K562 (cell line): ENCODE data around the gene RASD2. TPM values are rescaled to one million over a fixed set of nuclear protein-coding genes. Genes with fewer than 3 reads are reported as not detected.

Experiments used
- ATAC-seq: fragments of 200-7000 bp; cut with Tn5 transposase; 3 replicates; pipeline ENCODE4 v1.9.1; 2020; ENCODE audit warnings: moderate library complexity
- BruUV-seq: library from RNA; stranded (reverse); fragments of 400-500 nt; replicated peaks from 2 replicates; lab custom pipeline; 2021; lab: Mats Ljungman, UMichigan
- CTCF ChIA-PET: fragments of 300-600 bp; formaldehyde crosslinking; extraction: SDS; loops from one replicate; lab custom pipeline; 2021; ENCODE audit warnings: low intra/inter-chr PET ratio; lab: Yijun Ruan, JAX
- POLR2A ChIA-PET: fragments of 300-600, 350-650 bp; sonication (Branson Sonifier 250); formaldehyde crosslinking; extraction: SDS; loops from one replicate; lab custom pipeline; 2021; ENCODE audit warnings: antibody characterized with exemption, inconsistent platforms; lab: Yijun Ruan, JAX
- DNase-seq, 4 experiments: peaks; one replicate each; pipeline versions ENCODE4 v3.0.0 to v3.0.0-alpha.2; 2011 to 2018; ENCODE audit warnings: low spot score in 3 of 4, mixed read lengths in 3 of 4; ENCODE audit errors: extremely low read depth in 1 of 4
- FAIRE-seq: peaks from 2 replicates; lab custom pipeline; 2011; peaks lifted over from hg19 to GRCh38; lab: Jason Lieb, UNC
- H2AFZ ChIP-seq: 2 replicates; pipeline ENCODE4 v1.6.0; 2011; ENCODE audit warnings: low read depth, low read length, control low read depth, inconsistent platforms
- H3K27ac ChIP-seq: fragments of 200-600 bp; 3 replicates; pipeline ENCODE4 v1.8.0; 2011; ENCODE audit warnings: low read depth, mild to moderate bottlenecking, control low read depth, inconsistent platforms, low read length, moderate library complexity, mixed read lengths; ENCODE audit errors: extremely low read depth
- H3K27me3 ChIP-seq, 2 experiments: fragments of 300-600 bp in 1 of 2; 2 replicates in 1 of 2; 3 replicates in 1 of 2; pipeline versions ENCODE4 v1.6.0 to v1.8.0; 2011; ENCODE audit warnings: inconsistent platforms in 2 of 2, low read length in 2 of 2, mild to moderate bottlenecking in 1 of 2, mixed read lengths in 1 of 2, moderate library complexity in 1 of 2; ENCODE audit not compliant: control insufficient read depth in 2 of 2, insufficient read depth in 2 of 2
- H3K36me3 ChIP-seq: fragments of 300-600 bp; 3 replicates; pipeline ENCODE4 v1.8.0; 2011; ENCODE audit warnings: mild to moderate bottlenecking, low read length, inconsistent platforms; ENCODE audit not compliant: control insufficient read depth, insufficient read depth
- H3K4me1 ChIP-seq, 2 experiments: fragments of 200-600 bp in 1 of 2; replicated peaks in 1 of 2; 2 replicates in 1 of 2; 3 replicates in 1 of 2; pipeline versions ENCODE4 v1.5.1 to v1.8.0; 2011; ENCODE audit warnings: inconsistent platforms in 2 of 2, low read length in 2 of 2, mild to moderate bottlenecking in 1 of 2, mixed read lengths in 1 of 2, moderate library complexity in 1 of 2; ENCODE audit not compliant: control insufficient read depth in 2 of 2, insufficient read depth in 2 of 2
- H3K4me2 ChIP-seq: 2 replicates; pipeline ENCODE4 v1.6.1; 2011; ENCODE audit warnings: low read length, control low read depth, inconsistent platforms, mixed read lengths; ENCODE audit not compliant: insufficient read depth
- H3K4me3 ChIP-seq: fragments of 200-600 bp; sonication (generic), shearing (Covaris generic); 2 replicates; pipeline ENCODE4 v1.5.1; 2016; ENCODE audit warnings: control low read depth, inconsistent platforms
- H3K79me2 ChIP-seq: fragments of 200-600 bp; 3 replicates; pipeline ENCODE4 v1.8.0; 2011; ENCODE audit warnings: low read length, inconsistent platforms; ENCODE audit not compliant: control insufficient read depth, insufficient read depth
- H3K9ac ChIP-seq, 2 experiments: 2 replicates each; pipeline versions ENCODE4 v1.6.0 to v1.6.1; 2011; ENCODE audit warnings: low read depth in 2 of 2, low read length in 2 of 2, control low read depth in 1 of 2, inconsistent platforms in 1 of 2, mild to moderate bottlenecking in 1 of 2, mixed read lengths in 1 of 2; ENCODE audit not compliant: insufficient read depth in 1 of 2
- H3K9me1 ChIP-seq: one replicate; pipeline ENCODE4 v1.6.0; 2011; ENCODE audit warnings: inconsistent platforms, mild to moderate bottlenecking, low read length, moderate library complexity; ENCODE audit not compliant: control insufficient read depth, insufficient read depth
- H3K9me3 ChIP-seq: replicated peaks from 2 replicates; pipeline ENCODE4 v1.5.1; 2011; ENCODE audit warnings: low read depth, low read length, inconsistent platforms; ENCODE audit not compliant: control insufficient read depth, insufficient read depth
- H4K20me1 ChIP-seq: replicated peaks from 2 replicates; pipeline ENCODE4 v1.6.1; 2011; ENCODE audit warnings: low read length, inconsistent platforms, mixed read lengths; ENCODE audit not compliant: control insufficient read depth, insufficient read depth
- KDM4B ChIP-seq, 2 experiments: fragments of 450-650 bp in 1 of 2; sonication (generic) in 1 of 2; IDR thresholded peaks; 2 replicates each; pipeline ENCODE4 v1.6.1; 2016 to 2017; ENCODE audit warnings: borderline replicate concordance in 2 of 2, antibody characterized with exemption in 1 of 2, low read depth in 1 of 2, mild to moderate bottlenecking in 1 of 2
- NFE2L1 ChIP-seq: fragments of 450-650 bp; IDR thresholded peaks from 2 replicates; pipeline ENCODE4 v1.6.1; 2016; ENCODE audit warnings: missing genetic modification characterization, low read depth, mild to moderate bottlenecking, missing compliant biosample characterization, moderate library complexity, borderline replicate concordance
- PRPF4 ChIP-seq: fragments of 200-400 bp; formaldehyde crosslinking; IDR thresholded peaks from one replicate; pipeline ENCODE4 v1.6.1; 2017; ENCODE audit warnings: low read length, low read depth, mild to moderate bottlenecking; ENCODE audit not compliant: insufficient read depth, poor library complexity, severe bottlenecking
- PTTG1 ChIP-seq: fragments of 450-650 bp; IDR thresholded peaks from 2 replicates; pipeline ENCODE4 v1.6.1; 2016; ENCODE audit warnings: low read depth, mild to moderate bottlenecking, missing genetic modification characterization, missing compliant biosample characterization
- RBBP5 ChIP-seq: fragments of 200-600 bp; sonication (generic); IDR thresholded peaks from 2 replicates; pipeline ENCODE4 v1.6.1; 2012; ENCODE audit warnings: borderline replicate concordance, mild to moderate bottlenecking, low read length, control low read depth, inconsistent platforms; ENCODE audit not compliant: insufficient read depth, poor library complexity, severe bottlenecking
- SMARCE1 ChIP-seq: fragments of 450-650 bp; IDR thresholded peaks from 2 replicates; pipeline ENCODE4 v1.7.1; 2016; ENCODE audit warnings: mild to moderate bottlenecking
- SOX6 ChIP-seq: fragments of 450-650 bp; IDR thresholded peaks from 2 replicates; pipeline ENCODE4 v1.6.1; 2014; ENCODE audit warnings: mild to moderate bottlenecking
- ZNF133 ChIP-seq: fragments of 250-450 bp; sonication (Bioruptor Pico); IDR thresholded peaks from 2 replicates; pipeline ENCODE4 v1.4.0; 2020; ENCODE audit warnings: mild to moderate bottlenecking
- WGBS: fragments of 100-300 bp; shearing (Covaris generic); methylation state at CpG from one replicate; pipeline ENCODE4 v1.1.6; 2016; ENCODE audit warnings: low coverage, mixed read lengths; ENCODE audit not compliant: insufficient coverage; ENCODE audit errors: missing lambda C conversion rate; 5-methylcytosine and 5-hydroxymethylcytosine counted together
- in situ Hi-C: fragments of 300-500 bp; cut with MboI; formaldehyde crosslinking; loops from 4 replicates; pipeline ENCODE4 v1.15.0; 2018; ENCODE audit warnings: inconsistent platforms, mixed read lengths
- intact Hi-C: fragments of 100-400 bp; cut with micrococcal nuclease; formaldehyde crosslinking; loops from 2 replicates; pipeline ENCODE4 v1.14.2; 2022
- polyA plus RNA-seq, 8 experiments: library from polyadenylated mRNA; depleted of rRNA in 4 of 8; stranded (reverse) in 5 of 8; unstranded in 3 of 8; fragments of >200 nt; fragmentation: Nextera tagmentation in 2 of 8; fragmentation: Illumina TruSeq in 1 of 8; extraction: Ambion mirVana in 2 of 8; extraction: Trizol in 1 of 8; gene quantifications; 2 replicates each; pipeline versions ENCODE4 v1.2.1 to v1.2.3, GENCODE V29; 2011 to 2014; ENCODE audit warnings: inconsistent platforms in 1 of 8, missing spikeins in 1 of 8
- total RNA-seq, 7 experiments: library from RNA; depleted of rRNA in 6 of 7; stranded (reverse); fragments of >200 nt in 6 of 7; fragmentation: Illumina TruSeq in 2 of 7; extraction: Trizol in 2 of 7; gene quantifications; 2 replicates each; pipeline versions ENCODE4 v1.2.1 to v1.2.3, GENCODE V29; 2011 to 2021; ENCODE audit warnings: low replicate concordance in 1 of 7
- TF ChIP-seq, protein P1 (sequence below), 2 experiments: fragments of 450-650 bp in 1 of 2; sonication (generic) in 1 of 2; formaldehyde crosslinking in 1 of 2; IDR thresholded peaks in 1 of 2; conservative IDR thresholded peaks in 1 of 2; 2 replicates each; pipeline versions ENCODE4 v1.6.1 to v1.8.1; 2016 to 2023; ENCODE audit warnings: mild to moderate bottlenecking in 2 of 2, moderate library complexity in 2 of 2, inconsistent platforms in 1 of 2, missing genetic modification reagents in 1 of 2

The RASD2 gene
- total and polyA plus RNA-seq, 9 of the 15 experiments (the other 6 are each of a cell fraction or from before 2014, with no cell fraction given) = 0.05 TPM; not detected in 8

DNA sequence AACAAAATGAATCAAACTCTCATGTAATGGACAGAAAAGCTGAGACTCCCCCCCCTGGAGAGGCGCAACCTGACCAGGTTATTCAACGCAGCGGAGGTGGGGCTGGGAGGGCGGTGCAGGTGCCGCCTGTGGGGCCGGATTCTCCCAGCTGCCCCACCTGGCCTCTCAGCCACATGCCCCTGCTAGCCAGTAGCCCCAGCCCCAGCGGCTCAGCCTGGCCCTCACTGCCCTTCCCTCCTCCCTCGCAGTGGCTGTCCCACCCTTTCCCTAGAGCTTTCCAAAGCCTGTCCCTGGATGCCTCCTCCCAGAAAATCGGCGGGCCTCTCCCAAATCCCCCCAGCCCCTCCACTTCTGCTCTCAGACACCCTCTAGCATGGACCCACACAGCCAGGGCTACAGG, 31.2 kb upstream of the RASD2 start:
- no peak overlapping the region for H3K9ac ChIP-seq
- no peaks in the 10 kb centered on the region for H3K36me3 ChIP-seq
- no peak overlapping the region for H2AFZ ChIP-seq
- in situ Hi-C loops (no loop called here), intact Hi-C loops (no loop called here)
- no peak for FAIRE-seq
- TF ChIP-seq KDM4B (IDR thresholded peaks at IDR 0.05; ENCODE audit: borderline replicate concordance in 2 of 2, low read depth in 1 of 2) = no peak
- TF ChIP-seq ZNF133 (CRISPR knock-in tag) = no peak
- TF ChIP-seq RBBP5 = no peak
- TF ChIP-seq PTTG1 (tag) = no peak
- no peak for TF ChIP-seq SMARCE1
- no peak for TF ChIP-seq SOX6
- no peak for TF ChIP-seq PRPF4
- TF ChIP-seq NFE2L1 (tag) = no peak
- TF ChIP-seq, protein P1, sequence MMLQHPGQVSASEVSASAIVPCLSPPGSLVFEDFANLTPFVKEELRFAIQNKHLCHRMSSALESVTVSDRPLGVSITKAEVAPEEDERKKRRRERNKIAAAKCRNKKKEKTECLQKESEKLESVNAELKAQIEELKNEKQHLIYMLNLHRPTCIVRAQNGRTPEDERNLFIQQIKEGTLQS (IDR thresholded peaks at IDR 0.05) = no peak
- TF ChIP-seq, protein P1 (CRISPR knock-in tag; conservative IDR thresholded peaks at IDR 0.05) = no peak
- H3K4me1 ChIP-seq = no peaks in the 10 kb centered on the region
- 20% methylated on average over 1 of the region's 10 CpGs for WGBS
- no peaks in the 10 kb centered on the region for H4K20me1 ChIP-seq
- H3K79me2 ChIP-seq = no peaks in the 10 kb centered on the region
- ATAC-seq = no peak
- H3K27me3 ChIP-seq = peaks cover 0 to 11% of the 10 kb centered on the region in 2 experiments; a peak in 2 of 5 replicates
- ChIA-PET CTCF (no interaction called here), POLR2A (interaction anchor here (0.6 to 1.7 kb wide), 3 partner anchors 8 to 52 kb away, joined by 3 to 5 read pairs (median 3); no protein-coding TSS in a partner anchor)
- no peak overlapping the region for H3K4me2 ChIP-seq
- no TSS peak for BruUV-seq
- H3K27ac ChIP-seq = no peak overlapping the region
- DNase-seq = no peak
- no peak overlapping the region for H3K4me3 ChIP-seq
- no peaks in the 10 kb centered on the region for H3K9me3 ChIP-seq
- no peaks in the 10 kb centered on the region for H3K9me1 ChIP-seq
